Measurements from ENCODE around the gene PINLYP.

The PINLYP gene

GRCh38 chr19:43622070-43622469 lies 46.5 kb downstream of the PINLYP start:
- no peak for DNase-seq
- Histone ChIP-seq H3K27me3 (ENCODE audit: insufficient read depth, low read depth, severe bottlenecking) (no peaks in the 10 kb centered on the region), H3K36me3 (peaks cover 24% of the 10 kb centered on the region), H3K4me3 (ENCODE audit: low read depth, low read length) (no peak overlapping the region), H3K27ac (no peak overlapping the region), H3K9me3 (ENCODE audit: severe bottlenecking) (no peaks in the 10 kb centered on the region)
- TF ChIP-seq CTCF (IDR thresholded peaks at IDR 0.05; ENCODE audit: low read depth, low read length) = no peak

DNA sequence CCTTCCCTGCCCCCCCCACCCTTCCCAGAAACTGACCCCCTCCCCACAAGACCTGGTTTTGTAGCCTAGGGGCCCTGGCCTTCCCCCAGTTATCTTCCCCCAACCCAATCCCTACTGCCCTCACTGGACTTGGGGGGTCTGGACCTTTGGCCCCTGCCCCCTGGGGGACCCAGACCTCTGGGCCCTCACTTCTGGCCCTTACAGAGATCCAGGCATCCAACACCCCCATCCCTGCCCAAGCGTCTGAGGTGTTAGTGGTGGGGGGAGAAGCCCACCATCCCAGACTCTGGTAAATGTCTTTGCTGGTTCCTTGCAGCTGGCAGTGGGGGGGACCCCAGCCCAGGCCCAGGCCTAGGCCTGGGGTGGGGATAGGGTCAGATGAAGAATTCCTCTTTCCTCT lies 47.4 kb downstream of the PINLYP start:
- no peak for DNase-seq
- H3K4me3 ChIP-seq (ENCODE audit: low read depth, low read length) = no peak overlapping the region
- TF ChIP-seq CTCF (IDR thresholded peaks at IDR 0.05; ENCODE audit: low read depth, low read length) = no peak
- no peak overlapping the region for H3K27ac ChIP-seq
- peaks cover 24% of the 10 kb centered on the region for H3K36me3 ChIP-seq
- H3K9me3 ChIP-seq (ENCODE audit: severe bottlenecking) = no peaks in the 10 kb centered on the region
- H3K27me3 ChIP-seq (ENCODE audit: insufficient read depth, low read depth, severe bottlenecking) = no peaks in the 10 kb centered on the region

DNA sequence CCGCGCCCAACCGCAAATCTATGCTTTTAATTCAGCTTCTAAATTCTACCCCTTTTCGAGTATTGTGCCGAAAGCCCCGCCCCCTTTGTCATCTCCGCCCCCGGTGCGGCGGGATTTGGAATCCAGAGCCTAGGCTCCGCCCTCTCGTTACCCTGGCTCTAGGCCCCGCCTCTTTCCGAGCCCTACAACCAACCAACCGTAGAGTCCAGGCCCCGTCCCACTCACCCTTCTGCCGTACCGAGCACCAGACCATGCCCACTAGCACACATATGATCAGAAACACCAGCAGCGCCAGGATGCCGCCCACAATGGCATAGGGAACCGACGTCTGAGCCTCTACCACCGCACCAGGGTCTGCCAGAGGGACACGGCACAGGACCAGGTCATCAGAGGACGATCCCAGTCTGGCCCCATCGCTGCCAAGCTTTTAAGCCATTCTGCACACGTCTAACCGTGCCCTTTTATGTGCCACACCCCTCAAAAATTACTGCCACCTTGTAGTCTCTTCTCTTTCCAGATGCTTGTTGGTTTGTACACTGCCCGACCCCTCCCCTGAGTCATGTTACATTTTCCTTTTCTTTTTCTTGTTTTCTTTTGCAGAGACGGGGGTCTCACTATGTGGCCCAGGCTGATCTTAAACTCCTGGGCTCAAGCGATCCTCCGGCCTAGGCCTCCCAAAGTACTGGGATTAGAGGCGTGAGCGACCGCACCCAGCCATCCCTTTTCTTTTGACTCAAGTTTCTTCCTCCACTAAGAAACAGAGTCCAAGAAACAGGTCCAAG lies 48.5 kb downstream of the PINLYP start:
- Histone ChIP-seq H3K27me3 (ENCODE audit: insufficient read depth, low read depth, severe bottlenecking) (no peaks in the 10 kb centered on the region), H3K27ac (no peak overlapping the region), H3K4me3 (ENCODE audit: low read depth, low read length) (no peak overlapping the region), H3K36me3 (peaks cover 24% of the 10 kb centered on the region), H3K9me3 (ENCODE audit: severe bottlenecking) (no peaks in the 10 kb centered on the region)
- TF ChIP-seq CTCF (IDR thresholded peaks at IDR 0.05; ENCODE audit: low read depth, low read length) = no peak
- no peak for DNase-seq

- Histone ChIP-seq H3K4me3 (ENCODE audit: low read depth, low read length) (no peak overlapping the region), H3K36me3 (peaks cover 24% of the 10 kb centered on the region), H3K27ac (no peak overlapping the region), H3K27me3 (ENCODE audit: insufficient read depth, low read depth, severe bottlenecking) (no peaks in the 10 kb centered on the region), H3K9me3 (ENCODE audit: severe bottlenecking) (no peaks in the 10 kb centered on the region)
- no peak for TF ChIP-seq CTCF (IDR thresholded peaks at IDR 0.05; ENCODE audit: low read depth, low read length)
- peak; percentile 29 for DNase-seq
These were observed 49.3 kb downstream of the PINLYP start for GRCh38 chr19:43624933-43625332.

- no peaks in the 10 kb centered on the region for H3K9me3 ChIP-seq (ENCODE audit: severe bottlenecking)
- no peak overlapping the region for H3K27ac ChIP-seq
- TF ChIP-seq CTCF (IDR thresholded peaks at IDR 0.05; ENCODE audit: low read depth, low read length) = no peak
- DNase-seq = no peak
- no peak overlapping the region for H3K4me3 ChIP-seq (ENCODE audit: low read depth, low read length)
- H3K27me3 ChIP-seq (ENCODE audit: insufficient read depth, low read depth, severe bottlenecking) = no peaks in the 10 kb centered on the region
- peaks cover 24% of the 10 kb centered on the region for H3K36me3 ChIP-seq
These were observed 50.4 kb downstream of the PINLYP start for GRCh38 chr19:43625918-43626579.
